DND-41 (cell line): Measurements from ENCODE around the gene CLMN.

Experiments
- EZH2 ChIP-seq: IDR thresholded peaks from 3 replicates; pipeline ENCODE4 v1.6.1; 2012; ENCODE audit warnings: borderline replicate concordance, low read depth, mild to moderate bottlenecking, moderate library complexity, low read length, inconsistent platforms; ENCODE audit not compliant: severe bottlenecking
- TF ChIP-seq, protein P1 (sequence below): IDR thresholded peaks from 2 replicates; pipeline ENCODE4 v1.5.1; 2012; ENCODE audit warnings: borderline replicate concordance, low read length, moderate library complexity, mild to moderate bottlenecking; ENCODE audit not compliant: poor library complexity, severe bottlenecking; ENCODE audit errors: extremely low read depth

DNA sequence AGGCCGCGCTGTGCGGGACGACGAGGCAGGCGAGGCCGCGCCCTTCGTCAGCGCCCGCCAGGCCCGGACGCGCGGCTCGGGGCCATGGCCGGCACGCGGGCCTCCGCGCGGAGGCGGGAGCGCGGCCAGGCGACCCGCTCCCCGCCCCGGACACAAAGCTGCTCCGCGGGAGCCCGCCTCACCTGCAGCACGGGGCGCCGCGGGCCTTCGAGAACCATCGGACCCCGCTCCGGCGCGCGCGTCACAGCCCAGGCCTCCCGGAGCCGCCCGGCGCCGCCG, 162.7 kb downstream of the CLMN start:
- TF ChIP-seq EZH2, result no peak
- TF ChIP-seq, protein P1, sequence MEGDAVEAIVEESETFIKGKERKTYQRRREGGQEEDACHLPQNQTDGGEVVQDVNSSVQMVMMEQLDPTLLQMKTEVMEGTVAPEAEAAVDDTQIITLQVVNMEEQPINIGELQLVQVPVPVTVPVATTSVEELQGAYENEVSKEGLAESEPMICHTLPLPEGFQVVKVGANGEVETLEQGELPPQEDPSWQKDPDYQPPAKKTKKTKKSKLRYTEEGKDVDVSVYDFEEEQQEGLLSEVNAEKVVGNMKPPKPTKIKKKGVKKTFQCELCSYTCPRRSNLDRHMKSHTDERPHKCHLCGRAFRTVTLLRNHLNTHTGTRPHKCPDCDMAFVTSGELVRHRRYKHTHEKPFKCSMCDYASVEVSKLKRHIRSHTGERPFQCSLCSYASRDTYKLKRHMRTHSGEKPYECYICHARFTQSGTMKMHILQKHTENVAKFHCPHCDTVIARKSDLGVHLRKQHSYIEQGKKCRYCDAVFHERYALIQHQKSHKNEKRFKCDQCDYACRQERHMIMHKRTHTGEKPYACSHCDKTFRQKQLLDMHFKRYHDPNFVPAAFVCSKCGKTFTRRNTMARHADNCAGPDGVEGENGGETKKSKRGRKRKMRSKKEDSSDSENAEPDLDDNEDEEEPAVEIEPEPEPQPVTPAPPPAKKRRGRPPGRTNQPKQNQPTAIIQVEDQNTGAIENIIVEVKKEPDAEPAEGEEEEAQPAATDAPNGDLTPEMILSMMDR, result no peak
